Epithelial cell of esophagus (primary cell): Measurements from ENCODE around the gene ABCB10.
"Not testable (repeated sequence)": the region's sequence is repeated elsewhere in the genome, so short reads cannot be mapped to it uniquely, and the experiment has no call there.

Source experiments
- DNase-seq: peaks from one replicate; pipeline ENCODE4 v3.0.0; 2010; ENCODE audit warnings: low read depth
- H3K4me3 ChIP-seq: 2 replicates; pipeline ENCODE4 v1.5.1; 2011; ENCODE audit warnings: mild to moderate bottlenecking, low read length, control low read depth
- CTCF ChIP-seq: IDR thresholded peaks from 2 replicates; pipeline ENCODE4 v1.5.1; 2011; ENCODE audit warnings: low read depth, mild to moderate bottlenecking, low read length, control low read depth, inconsistent platforms; ENCODE audit not compliant: insufficient read depth; ENCODE audit errors: missing control alignments

ABCB10 gene

GRCh38 chr1:229478852-229479251 is 79.7 kb downstream of the ABCB10 start:
- no peak for TF ChIP-seq CTCF
- no peak for DNase-seq
- no peak overlapping the region for H3K4me3 ChIP-seq

GRCh38 chr1:229475859-229476258 is 82.6 kb downstream of the ABCB10 start:
- H3K4me3 ChIP-seq, DNase-seq: not testable (repeated sequence)

- TF ChIP-seq CTCF, result no peak
- H3K4me3 ChIP-seq, result no peak overlapping the region
- no peak for DNase-seq
These were observed 84.0 kb downstream of the ABCB10 start for GRCh38 chr1:229474509-229474908.

- DNase-seq, result no peak
- no peak overlapping the region for H3K4me3 ChIP-seq
- TF ChIP-seq CTCF, result no peak
These were observed 87.3 kb downstream of the ABCB10 start for GRCh38 chr1:229471175-229471574.

GRCh38 chr1:229470406-229471043 is 88.0 kb downstream of the ABCB10 start:
- TF ChIP-seq CTCF, result no peak
- no peak overlapping the region for H3K4me3 ChIP-seq
- no peak for DNase-seq

- no peak for TF ChIP-seq CTCF
- no peak overlapping the region for H3K4me3 ChIP-seq
- DNase-seq, result no peak
These were observed 91.6 kb downstream of the ABCB10 start for GRCh38 chr1:229466887-229467286.
